Measurements from ENCODE around the gene HSPA4L. TPM values are rescaled to one million over a fixed set of nuclear protein-coding genes. Genes with fewer than 3 reads are reported as not detected.

The HSPA4L gene
- total and polyA plus RNA-seq, 2 of the 4 experiments (the other 2 are of a cell fraction): 0.84 to 2.3 TPM

DNA sequence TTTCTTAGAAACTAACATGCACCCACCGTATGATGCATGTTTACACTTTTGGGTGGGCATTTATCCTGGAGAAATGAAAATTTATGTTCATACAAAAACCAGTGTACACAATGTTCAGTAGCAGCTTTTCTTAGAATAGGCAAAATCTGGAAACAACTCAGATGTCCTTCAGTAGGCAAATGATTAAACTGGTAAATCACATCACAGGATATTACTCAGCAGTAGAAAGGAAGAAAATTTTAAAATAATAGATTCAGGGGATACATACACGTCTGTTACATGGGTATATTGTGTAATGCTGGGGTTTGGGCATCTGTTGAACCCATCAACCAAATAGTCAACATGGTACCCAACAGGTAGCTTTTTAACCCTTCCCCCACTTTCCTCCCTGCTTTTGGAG is 25.2 kb upstream of the HSPA4L start:
- no peak overlapping the region for H2AFZ ChIP-seq (replicated peaks; ENCODE audit: low read length, poor library complexity)
- H3K27ac ChIP-seq (ENCODE audit: insufficient read depth, low read length): no peak overlapping the region
- BruUV-seq (replicated peaks): no TSS peak
- no peak overlapping the region for H3K23ac ChIP-seq (ENCODE audit: low read depth, low read length)
- no peak overlapping the region for H2BK15ac ChIP-seq (ENCODE audit: low read depth, low read length)
- in situ Hi-C loops (cut with MboI; ENCODE audit: low sequenced_read_pairs) (no loop called here), intact Hi-C loops (cut with micrococcal nuclease) (no loop called here), dilution Hi-C loops (cut with HindIII; ENCODE audit: low sequenced_read_pairs, unreplicated experiment) (no loop called here)
- no peaks in the 10 kb centered on the region for H3K4me1 ChIP-seq (ENCODE audit: control insufficient read depth, insufficient read depth, low read length)
- H3K56ac ChIP-seq (ENCODE audit: extremely low read depth, insufficient read depth, low read length): no peak overlapping the region
- CTCF ChIA-PET: no interaction called here
- no peak overlapping the region for H4K5ac ChIP-seq (ENCODE audit: low read depth, low read length)
- no peaks in the 10 kb centered on the region for H3K9me1 ChIP-seq (ENCODE audit: insufficient read depth, low read length)
- H3K18ac ChIP-seq (ENCODE audit: low read depth, low read length): no peak overlapping the region
- no peak overlapping the region for H4K8ac ChIP-seq (ENCODE audit: low read depth in 2 of 2, low read length in 2 of 2)
- H3K9me3 ChIP-seq (ENCODE audit: control insufficient read depth, insufficient read depth, low read length): no peaks in the 10 kb centered on the region
- no peak overlapping the region for H2BK120ac ChIP-seq (ENCODE audit: low read depth, low read length)
- H3K79me1 ChIP-seq (ENCODE audit: low read depth in 1 of 2, low read length in 2 of 2): no peaks in the 10 kb centered on the region
- no peak overlapping the region for H3K4ac ChIP-seq (ENCODE audit: low read depth, low read length)
- no peaks in the 10 kb centered on the region for H4K20me1 ChIP-seq (ENCODE audit: insufficient read depth, low read length)
- TF ChIP-seq MXI1 (IDR thresholded peaks at IDR 0.05; ENCODE audit: borderline replicate concordance, low read depth, low read length) (no peak), POLR2A (IDR thresholded peaks at IDR 0.05; ENCODE audit: low read depth, low read length) (no peak), MAZ (IDR thresholded peaks at IDR 0.05; ENCODE audit: borderline replicate concordance, low read depth, low read length) (no peak), CEBPB (IDR thresholded peaks at IDR 0.05; ENCODE audit: low read depth, low read length) (no peak), RCOR1 (IDR thresholded peaks at IDR 0.05; ENCODE audit: insufficient replicate concordance, low read length) (no peak), MAFK (IDR thresholded peaks at IDR 0.05; ENCODE audit: low read depth, low read length) (no peak), SMC3 (IDR thresholded peaks at IDR 0.05; ENCODE audit: low read depth, low read length) (no peak), FOS (IDR thresholded peaks at IDR 0.05; ENCODE audit: low read depth, low read length) (no peak), CHD1 (IDR thresholded peaks at IDR 0.05; ENCODE audit: low read depth, low read length) (no peak), RAD21 (IDR thresholded peaks at IDR 0.05; ENCODE audit: low read length) (no peak), BHLHE40 (IDR thresholded peaks at IDR 0.05; ENCODE audit: low read depth, low read length) (no peak)
- TF ChIP-seq, protein P1, sequence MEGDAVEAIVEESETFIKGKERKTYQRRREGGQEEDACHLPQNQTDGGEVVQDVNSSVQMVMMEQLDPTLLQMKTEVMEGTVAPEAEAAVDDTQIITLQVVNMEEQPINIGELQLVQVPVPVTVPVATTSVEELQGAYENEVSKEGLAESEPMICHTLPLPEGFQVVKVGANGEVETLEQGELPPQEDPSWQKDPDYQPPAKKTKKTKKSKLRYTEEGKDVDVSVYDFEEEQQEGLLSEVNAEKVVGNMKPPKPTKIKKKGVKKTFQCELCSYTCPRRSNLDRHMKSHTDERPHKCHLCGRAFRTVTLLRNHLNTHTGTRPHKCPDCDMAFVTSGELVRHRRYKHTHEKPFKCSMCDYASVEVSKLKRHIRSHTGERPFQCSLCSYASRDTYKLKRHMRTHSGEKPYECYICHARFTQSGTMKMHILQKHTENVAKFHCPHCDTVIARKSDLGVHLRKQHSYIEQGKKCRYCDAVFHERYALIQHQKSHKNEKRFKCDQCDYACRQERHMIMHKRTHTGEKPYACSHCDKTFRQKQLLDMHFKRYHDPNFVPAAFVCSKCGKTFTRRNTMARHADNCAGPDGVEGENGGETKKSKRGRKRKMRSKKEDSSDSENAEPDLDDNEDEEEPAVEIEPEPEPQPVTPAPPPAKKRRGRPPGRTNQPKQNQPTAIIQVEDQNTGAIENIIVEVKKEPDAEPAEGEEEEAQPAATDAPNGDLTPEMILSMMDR (conservative IDR thresholded peaks at IDR 0.05; ENCODE audit: low read depth, low read length): no peak
- TF ChIP-seq, protein P2, sequence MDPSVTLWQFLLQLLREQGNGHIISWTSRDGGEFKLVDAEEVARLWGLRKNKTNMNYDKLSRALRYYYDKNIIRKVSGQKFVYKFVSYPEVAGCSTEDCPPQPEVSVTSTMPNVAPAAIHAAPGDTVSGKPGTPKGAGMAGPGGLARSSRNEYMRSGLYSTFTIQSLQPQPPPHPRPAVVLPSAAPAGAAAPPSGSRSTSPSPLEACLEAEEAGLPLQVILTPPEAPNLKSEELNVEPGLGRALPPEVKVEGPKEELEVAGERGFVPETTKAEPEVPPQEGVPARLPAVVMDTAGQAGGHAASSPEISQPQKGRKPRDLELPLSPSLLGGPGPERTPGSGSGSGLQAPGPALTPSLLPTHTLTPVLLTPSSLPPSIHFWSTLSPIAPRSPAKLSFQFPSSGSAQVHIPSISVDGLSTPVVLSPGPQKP (IDR thresholded peaks at IDR 0.05; ENCODE audit: borderline replicate concordance, low read depth, low read length): no peak
- H3K4me3 ChIP-seq (ENCODE audit: insufficient read depth, low read depth, low read length): no peak overlapping the region
- ATAC-seq (ENCODE audit: low read depth) (no peak), DNase-seq (no peak)
- H3K27me3 ChIP-seq (ENCODE audit: control insufficient read depth, insufficient read depth, low read length): no peaks in the 10 kb centered on the region
- H3K14ac ChIP-seq (replicated peaks; ENCODE audit: low read depth, low read length): no peak overlapping the region
- H3K9ac ChIP-seq (ENCODE audit: low read depth, low read length): no peak overlapping the region
- no peaks in the 10 kb centered on the region for H3K36me3 ChIP-seq (ENCODE audit: control insufficient read depth, insufficient read depth, low read length)
- no CpG with 5 or more reads among the region's 2 CpGs for WGBS, 2 experiments (ENCODE audit: extremely low coverage in 2 of 2, insufficient read length in 1 of 2)
- H2BK5ac ChIP-seq (ENCODE audit: low read depth, low read length, poor library complexity, severe bottlenecking): no peak overlapping the region
- no peak overlapping the region for H2BK20ac ChIP-seq (ENCODE audit: low read depth, low read length)
- POLR2A ChIA-PET (ENCODE audit: unreplicated experiment): no interaction called here
- no peak overlapping the region for H3K4me2 ChIP-seq (ENCODE audit: low read depth, low read length)
- no peak overlapping the region for H2AK9ac ChIP-seq (replicated peaks; ENCODE audit: low read depth, low read length, poor library complexity)
- H4K91ac ChIP-seq (ENCODE audit: insufficient read depth, low read depth, low read length): no peak overlapping the region
- H2AK5ac ChIP-seq (ENCODE audit: low read depth, low read length): no peak overlapping the region
